Activated T-helper 17 cell treated with anti-CD3 and anti-CD28 coated beads, Interleukin-2, amount 50 U/mL, for 72 hours (primary cell): ENCODE results near the gene AIFM3. TPM values are rescaled to one million over a fixed set of nuclear protein-coding genes. Genes with fewer than 3 reads are reported as not detected.
A peak's percentile ranks its signal among the peaks of the same experiment; 100 is the strongest.

Experiments used
- ATAC-seq: fragments of 150-1000 bp; cut with Tn5 transposase; replicated peaks from 2 replicates; pipeline ENCODE4 v1.10.0; 2021; ENCODE audit warnings: mild to moderate bottlenecking, moderate library complexity
- H3K27ac Mint-ChIP-seq: one replicate; pipeline ENCODE4 v1.8.0; 2022; ENCODE audit warnings: mixed read lengths
- H3K27me3 Mint-ChIP-seq: one replicate; pipeline ENCODE4 v1.8.0; 2022; ENCODE audit warnings: mixed read lengths
- H3K36me3 Mint-ChIP-seq: one replicate; pipeline ENCODE4 v1.8.0; 2022; ENCODE audit warnings: low read depth, mild to moderate bottlenecking, mixed read lengths
- H3K4me1 Mint-ChIP-seq: one replicate; pipeline ENCODE4 v1.8.0; 2022; ENCODE audit warnings: mixed read lengths
- H3K4me3 Mint-ChIP-seq: one replicate; pipeline ENCODE4 v1.8.0; 2022; ENCODE audit warnings: mild to moderate bottlenecking, mixed read lengths
- H3K9me3 Mint-ChIP-seq: one replicate; pipeline ENCODE4 v1.8.0; 2022; ENCODE audit warnings: mixed read lengths
- total RNA-seq, 2 donors: library from RNA; stranded (reverse); gene quantifications; one replicate each; pipeline ENCODE4 v1.2.3, GENCODE V29; 2022

Gene AIFM3
- total RNA-seq, 2 donors from 2014 or later: not detected

GRCh38 chr22:20982563-20982882 lies 15.5 kb downstream of the AIFM3 start:
- H3K9me3 Mint-ChIP-seq: peaks cover 4% of the 10 kb centered on the region
- H3K36me3 Mint-ChIP-seq: peaks cover 30% of the 10 kb centered on the region
- no peaks in the 10 kb centered on the region for H3K27me3 Mint-ChIP-seq
- peak; percentile 12 for ATAC-seq
- H3K4me3 Mint-ChIP-seq: peak overlapping the region; percentile 94
- peak overlapping the region; percentile 96 for H3K27ac Mint-ChIP-seq
- H3K4me1 Mint-ChIP-seq: peaks cover 31% of the 10 kb centered on the region

- H3K9me3 Mint-ChIP-seq: peaks cover 4% of the 10 kb centered on the region
- H3K36me3 Mint-ChIP-seq: peaks cover 37% of the 10 kb centered on the region
- H3K4me3 Mint-ChIP-seq: peak overlapping the region; percentile 94
- ATAC-seq: no peak
- H3K27ac Mint-ChIP-seq: peak overlapping the region; percentile 96
- no peaks in the 10 kb centered on the region for H3K27me3 Mint-ChIP-seq
- H3K4me1 Mint-ChIP-seq: peaks cover 31% of the 10 kb centered on the region
Observed at GRCh38 chr22:20983081-20983771, 16.2 kb downstream of the AIFM3 start.

- H3K36me3 Mint-ChIP-seq: peaks cover 43% of the 10 kb centered on the region
- H3K27ac Mint-ChIP-seq: no peak overlapping the region
- peaks cover 16% of the 10 kb centered on the region for H3K4me1 Mint-ChIP-seq
- no peaks in the 10 kb centered on the region for H3K27me3 Mint-ChIP-seq
- no peak for ATAC-seq
- H3K4me3 Mint-ChIP-seq: no peak overlapping the region
- H3K9me3 Mint-ChIP-seq: no peaks in the 10 kb centered on the region
Observed at GRCh38 chr22:20985720-20986119, 18.7 kb downstream of the AIFM3 start.

GRCh38 chr22:20986365-20986764 lies 19.3 kb downstream of the AIFM3 start:
- Mint-ChIP-seq H3K4me1 (peaks cover 16% of the 10 kb centered on the region), H3K4me3 (no peak overlapping the region), H3K36me3 (peaks cover 45% of the 10 kb centered on the region), H3K27me3 (no peaks in the 10 kb centered on the region), H3K27ac (peak overlapping the region; percentile 3), H3K9me3 (no peaks in the 10 kb centered on the region)
- no peak for ATAC-seq

- Mint-ChIP-seq H3K36me3 (peaks cover 50% of the 10 kb centered on the region), H3K27me3 (no peaks in the 10 kb centered on the region), H3K27ac (no peak overlapping the region), H3K4me3 (no peak overlapping the region), H3K4me1 (peaks cover 16% of the 10 kb centered on the region), H3K9me3 (no peaks in the 10 kb centered on the region)
- ATAC-seq: no peak
Observed at GRCh38 chr22:20987375-20987774, 20.3 kb downstream of the AIFM3 start.

- Mint-ChIP-seq H3K27ac (no peak overlapping the region), H3K36me3 (peaks cover 53% of the 10 kb centered on the region), H3K9me3 (no peaks in the 10 kb centered on the region), H3K4me1 (peaks cover 11% of the 10 kb centered on the region), H3K4me3 (no peak overlapping the region), H3K27me3 (no peaks in the 10 kb centered on the region)
- no peak for ATAC-seq
Observed at GRCh38 chr22:20988573-20989322, 21.7 kb downstream of the AIFM3 start.

GRCh38 chr22:20989323-20990138 lies 22.5 kb downstream of the AIFM3 start:
- Mint-ChIP-seq H3K36me3 (peaks cover 45% of the 10 kb centered on the region), H3K27me3 (no peaks in the 10 kb centered on the region), H3K27ac (no peak overlapping the region), H3K4me3 (no peak overlapping the region), H3K4me1 (peaks cover 6% of the 10 kb centered on the region), H3K9me3 (no peaks in the 10 kb centered on the region)
- no peak for ATAC-seq

- no peak for ATAC-seq
- Mint-ChIP-seq H3K27me3 (no peaks in the 10 kb centered on the region), H3K36me3 (peaks cover 42% of the 10 kb centered on the region), H3K4me1 (peaks cover 6% of the 10 kb centered on the region), H3K4me3 (no peak overlapping the region), H3K9me3 (no peaks in the 10 kb centered on the region), H3K27ac (no peak overlapping the region)
Observed at GRCh38 chr22:20990184-20991180, 23.4 kb downstream of the AIFM3 start.

- H3K36me3 Mint-ChIP-seq: peaks cover 39% of the 10 kb centered on the region
- no peaks in the 10 kb centered on the region for H3K27me3 Mint-ChIP-seq
- H3K27ac Mint-ChIP-seq: no peak overlapping the region
- no peaks in the 10 kb centered on the region for H3K9me3 Mint-ChIP-seq
- no peak for ATAC-seq
- peaks cover 2% of the 10 kb centered on the region for H3K4me1 Mint-ChIP-seq
- H3K4me3 Mint-ChIP-seq: no peak overlapping the region
Observed at GRCh38 chr22:20991252-20992055, 24.4 kb downstream of the AIFM3 start.

- H3K4me1 Mint-ChIP-seq: no peaks in the 10 kb centered on the region
- H3K9me3 Mint-ChIP-seq: no peaks in the 10 kb centered on the region
- H3K27me3 Mint-ChIP-seq: no peaks in the 10 kb centered on the region
- peaks cover 35% of the 10 kb centered on the region for H3K36me3 Mint-ChIP-seq
- no peak overlapping the region for H3K4me3 Mint-ChIP-seq
- no peak overlapping the region for H3K27ac Mint-ChIP-seq
- no peak for ATAC-seq
Observed at GRCh38 chr22:20992056-20992442, 25.0 kb downstream of the AIFM3 start.

GRCh38 chr22:20992456-20993303 lies 25.6 kb downstream of the AIFM3 start:
- Mint-ChIP-seq H3K4me3 (no peak overlapping the region), H3K4me1 (no peaks in the 10 kb centered on the region), H3K27ac (no peak overlapping the region), H3K27me3 (no peaks in the 10 kb centered on the region), H3K9me3 (no peaks in the 10 kb centered on the region), H3K36me3 (peaks cover 29% of the 10 kb centered on the region)
- no peak for ATAC-seq

GRCh38 chr22:20993304-20994127 lies 26.5 kb downstream of the AIFM3 start:
- Mint-ChIP-seq H3K27ac (no peak overlapping the region), H3K4me1 (no peaks in the 10 kb centered on the region), H3K36me3 (peaks cover 29% of the 10 kb centered on the region), H3K9me3 (no peaks in the 10 kb centered on the region), H3K4me3 (no peak overlapping the region), H3K27me3 (no peaks in the 10 kb centered on the region)
- no peak for ATAC-seq
